HG03442 (cell line): ENCODE results near the gene GSTM4.
"Not testable (repeated sequence)": the region's sequence is repeated elsewhere in the genome, so short reads cannot be mapped to it uniquely, and the experiment has no call there.

Experiments used
- ATAC-seq: cut with Tn5 transposase; IDR thresholded peaks from one replicate; pipeline ENCODE4 v1.9.1; 2021; ENCODE audit warnings: mild to moderate bottlenecking, moderate library complexity; ENCODE audit not compliant: unreplicated experiment

Gene GSTM4

DNA sequence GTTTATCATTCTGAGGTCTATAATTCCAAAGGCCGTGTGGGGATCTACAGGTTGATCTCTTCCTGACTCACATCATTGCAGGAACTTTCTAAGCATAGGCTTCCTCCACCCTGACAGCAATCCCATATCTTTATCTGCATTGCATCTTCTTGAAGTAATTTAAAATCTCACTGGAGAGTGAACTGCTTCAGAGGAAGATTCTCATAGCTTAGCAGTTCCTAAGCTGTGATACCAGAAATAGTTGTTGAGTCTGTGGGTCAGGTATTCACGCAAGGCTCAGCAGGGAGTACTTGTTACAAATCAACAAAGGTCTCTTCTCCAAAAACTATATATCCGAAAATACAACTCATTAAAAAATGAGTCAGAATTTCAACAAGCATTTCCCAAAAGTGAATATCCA is 39.2 kb downstream of the GSTM4 start:
- ATAC-seq: not testable (repeated sequence)

GRCh38 chr1:109697066-109697465 is 41.2 kb downstream of the GSTM4 start:
- ATAC-seq: no peak

- ATAC-seq: not testable (repeated sequence)
Observed at GRCh38 chr1:109697861-109698260, 42.0 kb downstream of the GSTM4 start.

- ATAC-seq: not testable (repeated sequence)
Observed at GRCh38 chr1:109702940-109703339, 47.0 kb downstream of the GSTM4 start.

- no peak for ATAC-seq
Observed at GRCh38 chr1:109704173-109704572, 48.3 kb downstream of the GSTM4 start.

GRCh38 chr1:109705411-109705810 is 49.5 kb downstream of the GSTM4 start:
- ATAC-seq: no peak

DNA sequence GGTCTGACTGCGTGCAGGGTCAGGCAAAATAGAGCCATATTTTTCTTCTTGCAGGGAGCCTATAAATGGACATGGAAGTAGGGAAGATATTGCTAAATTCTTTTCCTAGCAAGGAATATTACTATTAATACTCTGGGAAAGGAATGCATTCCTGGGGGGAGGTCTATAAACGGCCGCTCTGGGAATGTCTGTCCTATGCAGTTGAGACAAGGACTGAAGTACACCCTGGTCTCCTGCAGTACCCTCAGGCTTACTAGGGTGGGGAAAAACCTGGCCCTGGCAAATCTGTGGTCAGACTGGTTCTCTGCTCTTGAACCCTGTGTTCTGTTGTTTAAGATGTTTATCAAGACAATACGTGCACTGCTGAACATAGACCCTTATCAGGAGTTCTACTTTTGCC is 53.0 kb downstream of the GSTM4 start:
- ATAC-seq: not testable (repeated sequence)

- ATAC-seq: not testable (repeated sequence)
Observed at GRCh38 chr1:109709822-109710221, 53.9 kb downstream of the GSTM4 start.
